Mucosa of rectum (tissue), 2 donors: ENCODE measurements around the gene XRCC4.
"Not testable (repeated sequence)": the region's sequence is repeated elsewhere in the genome, so short reads cannot be mapped to it uniquely, and the experiment has no call there.

ENCODE experiments used
- H3K27ac ChIP-seq, 2 donors: one replicate each; pipeline ENCODE4 v1.7.0; 2013; ENCODE audit warnings: inconsistent platforms in 2 of 2, low read depth in 2 of 2, low read length in 2 of 2
- H3K27me3 ChIP-seq, 2 donors: one replicate each; pipeline ENCODE4 v1.7.0; 2013; ENCODE audit warnings: low read length in 2 of 2; ENCODE audit not compliant: control insufficient read depth in 2 of 2, insufficient read depth in 2 of 2
- H3K36me3 ChIP-seq, 2 donors: one replicate each; pipeline ENCODE4 v1.7.0; 2013; ENCODE audit warnings: low read length in 2 of 2; ENCODE audit not compliant: control insufficient read depth in 2 of 2, insufficient read depth in 2 of 2
- H3K4me1 ChIP-seq, 2 donors: one replicate each; pipeline ENCODE4 v1.7.0; 2013; ENCODE audit warnings: low read length in 2 of 2, mild to moderate bottlenecking in 1 of 2; ENCODE audit not compliant: control insufficient read depth in 2 of 2, insufficient read depth in 2 of 2
- H3K4me3 ChIP-seq, 2 donors: one replicate each; pipeline ENCODE4 v1.7.0; 2013; ENCODE audit warnings: low read length in 2 of 2
- H3K9ac ChIP-seq, 2 donors: one replicate each; pipeline ENCODE4 v1.7.0; 2013; ENCODE audit warnings: low read length in 2 of 2, low read depth in 1 of 2, mild to moderate bottlenecking in 1 of 2
- H3K9me3 ChIP-seq, 2 donors: one replicate each; pipeline ENCODE4 v1.7.0; 2013; ENCODE audit warnings: low read length in 2 of 2; ENCODE audit not compliant: control insufficient read depth in 2 of 2
- donor health status: healthy.
- donor health status: Normal muscosa, but diverticular disease.

The XRCC4 gene

DNA sequence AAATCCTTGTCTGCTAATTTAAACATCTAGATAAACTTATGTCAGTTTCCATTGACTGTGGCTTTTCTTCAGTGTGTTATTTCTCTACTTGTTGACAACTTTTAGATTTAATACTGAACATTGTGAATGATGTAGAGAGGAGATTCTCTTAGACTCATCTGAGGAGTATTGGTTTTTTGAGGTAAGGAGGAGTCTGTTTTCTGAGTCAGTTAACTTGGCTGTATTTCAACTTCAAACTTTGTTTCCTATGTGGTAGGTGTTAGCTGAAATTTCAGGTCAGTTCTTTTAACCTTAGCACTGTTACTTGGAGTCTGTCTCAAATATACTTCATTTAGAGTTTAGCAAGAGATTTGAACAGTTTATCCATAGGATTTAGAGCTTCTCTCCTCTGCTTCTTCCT lies 67.9 kb downstream of the XRCC4 start:
- Histone ChIP-seq H3K27me3 (no peaks in the 10 kb centered on the region), H3K4me3 (no peak overlapping the region), H3K4me1 (no peaks in the 10 kb centered on the region), H3K9me3 (no peaks in the 10 kb centered on the region), H3K9ac (no peak overlapping the region), H3K36me3 (peaks cover 0 to under 1% of the 10 kb centered on the region in 2 donors), H3K27ac (no peak overlapping the region)

DNA sequence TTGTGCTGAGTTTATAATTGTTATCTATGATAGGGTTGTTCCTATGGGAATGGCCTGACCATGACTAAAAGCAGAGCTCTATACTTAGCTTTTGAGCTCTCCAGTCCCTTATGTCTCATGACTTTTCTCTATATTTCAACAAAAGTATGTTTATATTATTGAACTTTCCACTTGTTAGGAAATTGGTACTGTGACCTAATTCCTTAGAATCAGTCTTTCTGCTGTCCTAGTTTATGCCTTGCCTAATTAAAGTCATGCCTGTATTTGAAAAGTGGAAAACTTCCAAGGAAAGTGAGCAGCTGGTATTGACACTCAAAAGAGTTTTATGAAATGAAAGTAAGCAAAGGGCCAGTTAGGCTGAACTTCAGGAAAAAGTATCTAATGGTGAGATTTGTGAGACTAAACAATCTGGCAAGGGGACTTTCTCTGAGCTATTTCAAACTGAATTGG lies 68.6 kb downstream of the XRCC4 start:
- Histone ChIP-seq H3K4me1 (no peaks in the 10 kb centered on the region), H3K4me3 (no peak overlapping the region), H3K36me3 (no peaks in the 10 kb centered on the region), H3K27me3 (no peaks in the 10 kb centered on the region), H3K27ac (no peak overlapping the region), H3K9me3 (no peaks in the 10 kb centered on the region), H3K9ac (no peak overlapping the region)

DNA sequence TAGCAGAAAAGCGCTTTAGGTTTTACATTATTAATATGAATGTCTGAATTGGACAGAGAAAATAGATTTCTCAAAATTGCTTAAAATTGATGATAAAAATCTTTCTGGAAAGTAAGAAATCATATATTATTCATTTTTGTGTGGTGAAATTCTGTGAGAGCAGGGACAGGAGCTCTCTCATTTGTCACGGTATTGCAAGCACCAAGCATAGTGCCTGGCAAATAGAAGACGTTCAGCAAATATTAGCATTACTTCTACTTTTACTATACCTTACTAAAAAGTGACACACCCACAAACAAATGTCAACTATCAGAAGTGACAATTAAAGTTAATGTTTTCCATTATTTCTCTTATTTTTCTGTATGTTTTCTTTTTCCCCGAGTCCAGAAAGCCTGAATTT lies 69.1 kb downstream of the XRCC4 start:
- Histone ChIP-seq H3K4me1 (no peaks in the 10 kb centered on the region), H3K4me3 (no peak overlapping the region), H3K9ac (no peak overlapping the region), H3K36me3 (no peaks in the 10 kb centered on the region), H3K27me3 (no peaks in the 10 kb centered on the region), H3K9me3 (no peaks in the 10 kb centered on the region), H3K27ac (no peak overlapping the region)

DNA sequence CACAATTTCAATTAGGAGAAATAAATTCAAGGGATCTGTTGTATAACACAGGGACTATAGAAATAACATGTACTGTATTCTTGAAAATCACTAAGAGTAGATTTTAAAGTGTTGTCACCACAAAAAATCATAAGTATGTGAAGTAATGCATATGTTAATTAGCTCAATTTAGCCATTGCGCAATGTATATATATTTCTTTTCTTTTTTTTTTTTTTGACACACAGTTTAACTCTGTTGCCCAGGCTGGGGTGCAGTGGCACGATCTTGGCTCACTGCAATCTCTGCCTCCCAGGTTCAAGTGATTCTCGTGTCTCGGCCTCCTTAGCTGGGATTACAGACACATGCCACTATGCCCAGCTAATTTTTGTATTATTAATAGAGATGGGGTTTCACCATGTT lies 70.2 kb downstream of the XRCC4 start:
- Histone ChIP-seq H3K36me3 (no peaks in the 10 kb centered on the region), H3K9me3 (no peaks in the 10 kb centered on the region), H3K9ac (no peak overlapping the region), H3K4me1 (no peaks in the 10 kb centered on the region), H3K4me3 (no peak overlapping the region), H3K27ac (no peak overlapping the region), H3K27me3 (no peaks in the 10 kb centered on the region)

DNA sequence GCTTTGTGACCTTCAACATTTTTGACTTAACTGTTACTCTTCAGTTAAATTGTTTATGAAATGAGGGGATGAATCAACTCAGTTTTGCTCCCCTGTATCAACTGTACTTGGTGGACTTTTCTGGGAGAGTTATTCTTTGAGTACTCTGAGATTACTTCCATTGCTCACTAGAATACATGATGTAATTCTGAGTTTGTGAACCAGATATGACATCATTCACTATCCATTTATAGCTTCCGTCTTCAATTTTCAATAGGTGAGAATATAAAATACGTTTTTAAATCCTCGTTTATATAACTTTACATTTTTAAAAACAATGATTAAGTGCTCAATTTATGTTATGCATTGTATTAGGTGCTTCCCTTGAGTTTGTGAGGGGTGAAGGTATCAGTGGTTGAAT lies 71.0 kb downstream of the XRCC4 start:
- Histone ChIP-seq H3K4me3 (no peak overlapping the region), H3K27me3 (no peaks in the 10 kb centered on the region), H3K36me3 (no peaks in the 10 kb centered on the region), H3K4me1 (no peaks in the 10 kb centered on the region), H3K9me3 (no peaks in the 10 kb centered on the region), H3K9ac (no peak overlapping the region), H3K27ac (no peak overlapping the region)

DNA sequence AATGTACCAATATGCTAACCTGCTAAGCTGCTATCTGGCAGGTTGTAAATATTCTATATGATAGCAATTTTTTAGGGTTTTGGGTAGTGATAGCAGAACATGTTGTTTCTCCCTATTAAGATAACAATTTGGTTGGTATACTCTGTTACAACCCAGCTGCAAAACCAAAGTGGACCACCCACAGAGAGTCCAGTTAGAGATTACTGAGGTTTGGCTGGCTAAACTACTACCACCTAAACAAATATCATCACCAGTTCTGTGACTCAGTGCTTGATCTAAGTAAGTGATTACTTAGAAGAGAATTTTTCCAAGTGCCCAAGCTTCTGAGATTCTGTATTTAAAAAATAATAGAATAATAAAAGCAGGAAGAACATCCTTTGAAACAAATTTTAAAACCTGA lies 72.3 kb downstream of the XRCC4 start:
- H3K9ac ChIP-seq, result no peak overlapping the region
- no peaks in the 10 kb centered on the region for H3K9me3 ChIP-seq
- H3K4me3 ChIP-seq, result no peak overlapping the region
- H3K4me1 ChIP-seq, result no peaks in the 10 kb centered on the region
- H3K27me3 ChIP-seq, result no peaks in the 10 kb centered on the region
- no peak overlapping the region for H3K27ac ChIP-seq
- no peaks in the 10 kb centered on the region for H3K36me3 ChIP-seq

DNA sequence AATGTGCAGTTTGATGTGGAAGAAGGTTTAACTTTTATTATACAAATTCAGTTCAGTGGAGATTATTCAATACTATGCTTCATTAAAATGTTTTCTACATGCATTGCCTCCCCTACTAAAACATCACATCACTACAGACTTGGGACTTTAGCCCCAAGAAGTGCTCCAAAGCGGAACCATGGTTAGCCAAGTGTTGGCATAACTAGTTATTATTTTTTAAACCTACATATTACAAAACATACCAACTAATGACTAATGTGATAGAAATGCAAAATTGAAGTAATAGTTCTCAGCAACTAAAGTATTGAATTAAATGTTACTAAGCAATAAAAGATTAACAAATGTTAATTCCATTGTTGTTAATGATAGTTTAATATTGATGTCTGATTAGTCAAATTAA lies 74.5 kb downstream of the XRCC4 start:
- Histone ChIP-seq H3K9ac (no peak overlapping the region), H3K36me3 (no peaks in the 10 kb centered on the region), H3K27me3 (no peaks in the 10 kb centered on the region), H3K4me1 (no peaks in the 10 kb centered on the region), H3K27ac (no peak overlapping the region), H3K9me3 (no peaks in the 10 kb centered on the region), H3K4me3 (no peak overlapping the region)

DNA sequence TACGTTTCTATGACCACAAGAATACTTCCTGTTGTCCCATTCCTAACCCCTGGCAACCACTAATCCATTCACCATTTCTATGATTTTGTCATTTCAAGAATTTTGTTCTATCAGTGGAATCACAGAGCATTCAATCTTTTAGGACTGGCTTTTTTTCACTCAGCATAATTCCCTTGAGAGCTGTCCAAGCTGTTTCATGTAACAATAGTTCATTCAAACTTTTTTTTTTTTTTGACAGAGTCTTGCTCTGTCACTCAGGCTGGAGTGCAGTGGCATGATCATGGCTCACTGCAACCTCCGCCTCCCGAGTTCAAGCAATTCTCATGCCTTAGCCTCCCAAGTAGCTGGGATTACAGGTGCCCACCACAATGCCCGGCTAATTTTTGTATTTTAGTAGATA lies 75.6 kb downstream of the XRCC4 start:
- not testable (repeated sequence) for H3K36me3 ChIP-seq, H3K27me3 ChIP-seq, H3K27ac ChIP-seq, H3K4me3 ChIP-seq, H3K4me1 ChIP-seq, H3K9ac ChIP-seq, H3K9me3 ChIP-seq

DNA sequence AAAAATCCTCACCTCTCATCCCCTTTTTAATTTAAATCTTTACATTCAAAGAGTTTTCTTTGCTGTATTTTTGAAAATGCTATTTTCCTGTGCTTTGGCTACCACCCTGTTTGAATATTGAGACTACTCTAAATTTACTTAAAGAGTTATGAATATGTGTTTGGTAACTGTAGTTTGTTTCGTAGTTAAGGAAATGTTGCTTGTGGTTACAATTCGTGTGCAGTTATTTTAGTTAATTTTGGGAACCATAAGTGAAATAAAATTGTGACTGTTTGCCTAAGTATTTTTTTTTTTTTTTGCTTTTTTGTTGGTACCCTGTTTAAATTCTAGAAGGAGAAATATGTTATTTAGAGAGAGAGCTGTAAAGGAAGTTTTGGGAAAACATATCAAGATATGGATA lies 78.7 kb downstream of the XRCC4 start:
- Histone ChIP-seq H3K4me1 (no peaks in the 10 kb centered on the region), H3K4me3 (no peak overlapping the region), H3K36me3 (no peaks in the 10 kb centered on the region), H3K9ac (no peak overlapping the region), H3K27ac (no peak overlapping the region), H3K9me3 (no peaks in the 10 kb centered on the region), H3K27me3 (no peaks in the 10 kb centered on the region)

DNA sequence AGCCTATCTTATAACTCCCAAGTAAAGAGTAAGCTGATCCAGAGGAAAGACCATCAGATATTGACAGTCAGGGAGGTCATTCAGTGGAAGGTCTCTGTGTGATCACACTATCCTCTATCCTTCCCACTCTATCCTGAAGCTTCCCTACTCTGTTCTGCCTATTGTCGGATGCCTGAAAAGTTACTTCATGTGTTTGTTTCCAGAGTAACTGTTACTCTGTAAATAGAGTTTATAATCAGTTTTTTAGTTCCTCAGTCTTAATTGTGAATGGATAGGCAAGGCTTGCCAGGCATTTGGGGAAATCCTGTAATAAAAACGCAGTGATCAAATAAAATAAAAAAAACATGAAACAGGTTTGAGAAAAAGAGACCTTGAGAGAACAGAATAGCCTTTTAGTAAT lies 79.8 kb downstream of the XRCC4 start:
- no peak overlapping the region for H3K9ac ChIP-seq
- no peaks in the 10 kb centered on the region for H3K4me1 ChIP-seq
- no peaks in the 10 kb centered on the region for H3K36me3 ChIP-seq
- H3K9me3 ChIP-seq, result no peaks in the 10 kb centered on the region
- H3K27me3 ChIP-seq, result no peaks in the 10 kb centered on the region
- H3K27ac ChIP-seq, result no peak overlapping the region
- no peak overlapping the region for H3K4me3 ChIP-seq

DNA sequence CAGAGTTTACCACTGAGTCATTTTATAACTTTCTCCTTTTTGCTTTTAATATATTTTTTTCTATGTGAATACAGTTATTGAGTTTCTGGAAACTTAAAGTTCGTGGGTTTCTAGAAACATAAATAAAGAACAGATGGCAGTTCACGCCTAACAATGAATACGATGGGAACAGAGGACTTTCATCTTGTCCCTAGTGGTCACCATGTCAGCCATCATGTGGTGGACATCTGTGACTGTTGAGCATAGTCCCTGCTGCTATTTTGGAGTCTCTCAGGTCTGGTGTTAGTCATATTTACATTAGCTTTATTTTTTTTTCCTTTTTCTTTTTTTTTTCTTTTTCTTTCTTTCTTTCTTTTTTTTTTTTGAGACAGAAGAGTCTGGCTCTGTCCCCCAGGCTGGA lies 85.3 kb downstream of the XRCC4 start:
- no peak overlapping the region for H3K9ac ChIP-seq
- no peaks in the 10 kb centered on the region for H3K27me3 ChIP-seq
- H3K36me3 ChIP-seq, result no peaks in the 10 kb centered on the region
- no peaks in the 10 kb centered on the region for H3K9me3 ChIP-seq
- no peak overlapping the region for H3K4me3 ChIP-seq
- H3K4me1 ChIP-seq, result no peaks in the 10 kb centered on the region
- no peak overlapping the region for H3K27ac ChIP-seq
